ENCODE measurements around the gene TUBA3D. TPM values are rescaled to one million over a fixed set of nuclear protein-coding genes. Genes with fewer than 3 reads are reported as not detected.
"Not testable (repeated sequence)": the region's sequence is repeated elsewhere in the genome, so short reads cannot be mapped to it uniquely, and the experiment has no call there.

Gene TUBA3D
- total RNA-seq, 1 experiment from 2014 or later = not detected

- H4K5ac ChIP-seq (ENCODE audit: insufficient read length, low read depth, low read length); H4K8ac ChIP-seq (replicated peaks; ENCODE audit: insufficient read length, low read depth, low read length); H3K18ac ChIP-seq (ENCODE audit: insufficient read length, low read depth, low read length); H3K56ac ChIP-seq (ENCODE audit: insufficient read length, low read depth, low read length); H2AK5ac ChIP-seq (ENCODE audit: insufficient read length, low read length); H3K27ac ChIP-seq (ENCODE audit: insufficient read length, low read depth, low read length); H3K27me3 ChIP-seq (ENCODE audit: insufficient read depth, low read length); H4K91ac ChIP-seq (ENCODE audit: insufficient read length, low read depth, low read length); H2BK12ac ChIP-seq (ENCODE audit: insufficient read length, low read depth, low read length); H3K4me1 ChIP-seq (ENCODE audit: insufficient read depth, low read length); H3K14ac ChIP-seq (ENCODE audit: insufficient read depth, low read length); H3K9me3 ChIP-seq (ENCODE audit: control insufficient read depth, low read depth, low read length); H2BK120ac ChIP-seq (ENCODE audit: low read depth, low read length, poor library complexity, severe bottlenecking); H4K20me1 ChIP-seq (ENCODE audit: control insufficient read depth, insufficient read depth, insufficient read length); H3K27me3 Mint-ChIP-seq (ENCODE audit: low read depth); DNase-seq; H3K9me3 Mint-ChIP-seq; H3K4me1 Mint-ChIP-seq; H2BK15ac ChIP-seq (ENCODE audit: low read depth, low read length); H2AFZ ChIP-seq (ENCODE audit: low read length); H3K27ac Mint-ChIP-seq; H3K23ac ChIP-seq (ENCODE audit: insufficient read length, low read depth, low read length); H3K9ac ChIP-seq (ENCODE audit: extremely low read depth, insufficient read length, low read length); H3K4me3 Mint-ChIP-seq; H3K79me1 ChIP-seq (ENCODE audit: insufficient read depth, low read depth, low read length, poor library complexity, severe bottlenecking); H3T11ph ChIP-seq (ENCODE audit: low read length); H3K79me2 ChIP-seq (ENCODE audit: insufficient read depth, low read length); H2BK5ac ChIP-seq (ENCODE audit: insufficient read length, low read length); H2BK20ac ChIP-seq (ENCODE audit: low read depth, low read length, poor library complexity, severe bottlenecking); H3K4ac ChIP-seq (ENCODE audit: low read depth, low read length); H3K4me2 ChIP-seq (ENCODE audit: insufficient read depth, insufficient read length, low read length); H3K23me2 ChIP-seq (ENCODE audit: insufficient read length, low read depth, low read length, poor library complexity, severe bottlenecking): not testable (repeated sequence)
- no CpG with 5 or more reads among the region's 18 CpGs for WGBS (ENCODE audit: extremely low coverage, insufficient read length, low lambda C conversion rate)
- peaks cover 6 to 12% (median 8%) of the 10 kb centered on the region in 3 experiments; a peak in 5 of 7 replicates for H3K36me3 Mint-ChIP-seq (ENCODE audit: insufficient read depth in 1 of 3, low read depth in 3 of 3)
Observed at GRCh38 chr2:131478074-131478849, 2.3 kb downstream of the TUBA3D start.

- H2BK120ac ChIP-seq (ENCODE audit: low read depth, low read length, poor library complexity, severe bottlenecking); H3K27ac Mint-ChIP-seq; H3K9me3 ChIP-seq (ENCODE audit: control insufficient read depth, low read depth, low read length); H2AFZ ChIP-seq (ENCODE audit: low read length); H3K79me1 ChIP-seq (ENCODE audit: insufficient read depth, low read depth, low read length, poor library complexity, severe bottlenecking); H2BK20ac ChIP-seq (ENCODE audit: low read depth, low read length, poor library complexity, severe bottlenecking); H3T11ph ChIP-seq (ENCODE audit: low read length); H4K20me1 ChIP-seq (ENCODE audit: control insufficient read depth, insufficient read depth, insufficient read length); H3K56ac ChIP-seq (ENCODE audit: insufficient read length, low read depth, low read length); H3K27ac ChIP-seq (ENCODE audit: insufficient read length, low read depth, low read length); H3K27me3 Mint-ChIP-seq (ENCODE audit: low read depth); H3K27me3 ChIP-seq (ENCODE audit: insufficient read depth, low read length); H2AK5ac ChIP-seq (ENCODE audit: insufficient read length, low read length); H3K4me1 ChIP-seq (ENCODE audit: insufficient read depth, low read length); H4K8ac ChIP-seq (replicated peaks; ENCODE audit: insufficient read length, low read depth, low read length); H4K91ac ChIP-seq (ENCODE audit: insufficient read length, low read depth, low read length); H3K4me3 Mint-ChIP-seq; H3K4ac ChIP-seq (ENCODE audit: low read depth, low read length); H2BK12ac ChIP-seq (ENCODE audit: insufficient read length, low read depth, low read length); H3K9me3 Mint-ChIP-seq; H3K14ac ChIP-seq (ENCODE audit: insufficient read depth, low read length); H3K4me2 ChIP-seq (ENCODE audit: insufficient read depth, insufficient read length, low read length); H2BK15ac ChIP-seq (ENCODE audit: low read depth, low read length); DNase-seq; H3K23me2 ChIP-seq (ENCODE audit: insufficient read length, low read depth, low read length, poor library complexity, severe bottlenecking); H3K4me1 Mint-ChIP-seq; H3K9ac ChIP-seq (ENCODE audit: extremely low read depth, insufficient read length, low read length); H4K5ac ChIP-seq (ENCODE audit: insufficient read length, low read depth, low read length); H2BK5ac ChIP-seq (ENCODE audit: insufficient read length, low read length); H3K23ac ChIP-seq (ENCODE audit: insufficient read length, low read depth, low read length); H3K79me2 ChIP-seq (ENCODE audit: insufficient read depth, low read length); H3K18ac ChIP-seq (ENCODE audit: insufficient read length, low read depth, low read length): not testable (repeated sequence)
- H3K36me3 Mint-ChIP-seq (ENCODE audit: insufficient read depth in 1 of 3, low read depth in 3 of 3) = peaks cover 6 to 12% (median 8%) of the 10 kb centered on the region in 3 experiments; a peak in 5 of 7 replicates
- no CpG with 5 or more reads among the region's 9 CpGs for WGBS (ENCODE audit: extremely low coverage, insufficient read length, low lambda C conversion rate)
Observed at GRCh38 chr2:131478850-131479461, 3.0 kb downstream of the TUBA3D start.
